SH-SY5Y (cell line): ENCODE results near the gene NTM.

Source experiments
- GATA2 ChIP-seq: IDR thresholded peaks from 2 replicates; pipeline ENCODE4 v1.6.1; 2011; ENCODE audit warnings: mild to moderate bottlenecking, low read depth, low read length
- GATA3 ChIP-seq: IDR thresholded peaks from 2 replicates; pipeline ENCODE4 v1.6.1; 2011; ENCODE audit warnings: low read depth, mild to moderate bottlenecking, low read length, moderate library complexity

The NTM gene

DNA sequence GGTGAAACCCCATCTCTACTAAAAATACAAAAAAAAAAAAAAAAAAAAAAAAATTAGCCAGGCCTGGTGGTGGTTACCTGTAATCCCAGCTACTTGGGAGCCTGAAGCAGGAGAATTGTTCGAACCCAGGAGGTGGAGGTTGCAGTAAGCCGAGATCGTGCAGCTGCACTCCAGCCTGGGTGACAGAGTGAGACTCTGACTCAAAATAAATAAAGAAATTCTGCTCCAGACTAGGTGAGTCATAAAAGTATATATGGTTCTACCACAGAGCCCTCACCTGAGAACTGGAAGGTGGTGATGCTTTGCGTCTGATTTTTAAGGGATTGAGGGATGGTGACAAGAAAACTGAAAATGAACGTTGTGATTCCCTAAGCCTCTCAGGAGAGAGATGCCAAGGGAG is 58.4 kb downstream of the NTM start:
- TF ChIP-seq GATA2 = no peak
- TF ChIP-seq GATA3 = no peak

DNA sequence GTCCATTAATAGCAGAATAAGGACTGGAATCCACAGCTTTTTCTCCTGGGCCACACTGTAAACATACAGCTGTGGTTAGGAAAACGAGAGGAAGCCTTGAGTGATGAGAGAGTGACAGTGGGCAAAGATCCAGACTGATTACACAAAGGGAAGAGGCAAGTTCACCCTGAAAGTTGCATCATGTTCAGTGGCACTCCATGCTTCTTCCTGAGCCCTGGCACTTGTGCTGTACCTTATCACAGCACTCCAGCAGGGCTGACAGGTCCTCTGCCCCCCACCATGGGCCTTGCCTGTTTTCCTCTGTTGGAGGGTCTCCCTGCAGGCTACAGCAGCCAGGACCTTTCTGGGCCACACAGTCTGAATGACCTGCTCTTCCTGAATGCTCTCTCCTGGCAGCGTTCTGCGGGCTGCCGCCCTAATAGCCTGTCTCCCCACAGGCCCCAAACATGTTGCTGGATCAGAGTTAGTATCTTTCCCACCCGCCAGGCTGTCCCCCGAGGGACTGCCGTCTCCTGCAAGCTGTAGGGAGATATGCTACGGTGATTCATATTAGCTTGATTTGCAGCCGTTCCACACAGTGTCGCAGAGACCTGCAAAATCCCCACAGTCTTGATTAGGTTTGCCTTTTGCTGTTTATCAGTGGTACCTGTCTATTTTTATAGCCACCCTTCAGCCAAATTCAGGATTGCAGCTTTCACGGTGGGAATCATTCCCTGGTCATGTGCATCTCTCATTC is 60.2 kb downstream of the NTM start:
- TF ChIP-seq GATA2 (peak; percentile 75), GATA3 (no peak)

DNA sequence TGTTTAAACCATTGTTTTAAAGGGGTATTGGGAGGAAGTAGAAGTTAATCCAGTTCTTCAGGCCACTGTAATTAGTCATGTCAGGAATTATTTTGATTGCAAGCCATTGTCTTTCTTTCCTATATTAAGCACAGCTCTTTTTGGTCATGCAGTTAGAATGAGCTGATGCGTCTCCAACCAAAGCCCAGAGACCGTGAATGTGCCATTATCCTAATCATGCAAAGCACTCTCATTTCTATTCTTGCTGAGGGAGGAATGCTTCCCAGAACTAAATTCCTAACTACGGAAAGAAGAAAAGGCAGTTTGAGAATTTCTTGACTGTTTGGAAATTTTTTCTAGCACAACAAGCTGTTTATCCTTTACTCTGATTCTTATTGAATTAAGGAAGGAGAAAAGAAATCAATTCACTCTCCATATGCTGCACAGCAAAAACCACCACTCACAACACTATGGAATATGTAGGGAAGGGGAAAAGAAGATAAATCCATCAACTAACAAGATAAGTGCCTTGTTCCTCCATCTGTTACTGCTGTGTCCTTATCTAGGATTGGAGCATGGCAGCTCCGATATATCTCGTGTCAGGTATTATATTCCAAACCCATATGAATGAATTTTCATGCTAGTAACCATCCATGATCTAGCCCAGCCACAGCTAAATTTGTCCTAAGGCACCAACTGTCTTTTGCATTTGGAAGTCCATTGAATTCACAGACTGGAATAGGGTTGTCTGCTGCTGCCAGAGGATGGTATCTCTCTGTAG is 70.8 kb downstream of the NTM start:
- peak; percentile 88 for TF ChIP-seq GATA3
- peak; percentile 90 for TF ChIP-seq GATA2

DNA sequence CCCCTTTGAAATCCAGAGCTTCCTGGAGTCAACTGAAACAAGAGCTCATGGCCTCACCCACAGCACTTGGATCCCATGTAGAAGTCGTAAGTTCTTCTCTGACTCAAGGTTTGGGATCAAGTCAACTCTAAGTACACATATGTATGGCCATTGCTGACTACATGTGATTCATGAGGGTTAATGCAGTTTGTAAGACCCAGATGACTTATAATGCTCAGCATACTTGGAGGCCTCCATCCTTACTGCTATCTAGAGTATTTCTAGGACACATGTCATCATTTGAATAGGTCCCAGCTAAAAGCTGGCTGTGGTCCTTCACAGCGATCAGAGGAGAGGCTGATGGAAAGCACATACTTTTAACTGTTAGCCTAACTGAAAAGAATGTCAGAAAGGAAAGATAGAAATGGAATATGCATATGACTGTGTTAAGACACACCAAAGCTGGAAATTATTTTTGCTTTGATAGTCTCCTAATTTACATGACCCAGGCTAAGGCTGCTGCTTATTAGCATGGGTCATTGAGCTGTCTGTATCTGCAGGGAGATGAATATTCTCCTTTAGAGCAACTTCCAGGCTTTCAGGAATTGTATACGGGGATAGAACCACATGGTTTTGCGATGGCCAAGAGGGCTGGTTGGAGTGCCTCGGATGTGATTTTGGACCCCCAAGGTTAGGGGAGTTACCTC is 76.3 kb downstream of the NTM start:
- no peak for TF ChIP-seq GATA2
- no peak for TF ChIP-seq GATA3

DNA sequence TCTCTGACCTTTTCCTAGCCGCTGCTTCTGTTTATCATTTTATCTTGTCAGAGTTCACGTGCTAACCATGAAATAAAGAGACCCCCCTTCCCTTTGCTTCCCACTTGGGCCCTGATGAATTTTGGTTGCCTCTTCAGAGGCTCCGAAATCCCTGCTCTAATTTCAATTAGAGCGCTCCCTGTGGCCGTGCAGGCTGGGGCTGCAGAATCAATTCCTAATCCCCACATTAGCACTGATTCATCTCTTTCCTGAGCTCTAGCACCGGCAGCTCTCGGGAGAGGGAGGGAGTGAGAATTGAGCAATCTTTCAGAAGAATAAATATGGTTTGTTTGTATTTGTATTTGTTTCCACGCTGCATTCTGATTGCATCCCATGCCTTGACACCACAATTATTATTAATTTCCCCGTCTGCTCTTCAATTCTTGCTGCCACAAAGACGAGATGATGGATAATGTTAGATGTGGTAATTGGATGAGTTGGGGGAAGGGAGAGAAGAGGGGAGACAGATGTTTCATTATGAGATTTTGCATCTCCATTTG is 76.9 kb downstream of the NTM start:
- no peak for TF ChIP-seq GATA2
- no peak for TF ChIP-seq GATA3

DNA sequence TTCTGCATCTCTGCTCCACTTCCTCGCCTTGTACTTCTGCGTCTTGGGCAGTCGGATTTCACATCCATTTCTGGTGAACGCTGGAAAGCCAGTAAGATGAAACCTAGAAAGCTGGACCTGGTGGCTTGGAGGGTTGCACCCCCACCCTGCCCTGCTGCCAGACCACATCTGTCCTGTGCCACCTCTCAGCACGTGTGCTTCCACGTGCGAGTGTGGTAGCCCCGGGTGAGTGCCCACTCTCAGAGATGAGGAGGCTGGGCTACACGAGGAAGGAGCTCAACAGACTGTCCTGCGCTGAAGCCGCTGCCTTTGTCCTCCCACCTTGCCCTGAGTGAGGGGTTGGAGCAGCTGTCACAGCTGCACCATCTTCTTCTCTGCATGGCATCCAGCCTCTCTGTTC is 77.5 kb downstream of the NTM start:
- no peak for TF ChIP-seq GATA2
- TF ChIP-seq GATA3 = no peak

DNA sequence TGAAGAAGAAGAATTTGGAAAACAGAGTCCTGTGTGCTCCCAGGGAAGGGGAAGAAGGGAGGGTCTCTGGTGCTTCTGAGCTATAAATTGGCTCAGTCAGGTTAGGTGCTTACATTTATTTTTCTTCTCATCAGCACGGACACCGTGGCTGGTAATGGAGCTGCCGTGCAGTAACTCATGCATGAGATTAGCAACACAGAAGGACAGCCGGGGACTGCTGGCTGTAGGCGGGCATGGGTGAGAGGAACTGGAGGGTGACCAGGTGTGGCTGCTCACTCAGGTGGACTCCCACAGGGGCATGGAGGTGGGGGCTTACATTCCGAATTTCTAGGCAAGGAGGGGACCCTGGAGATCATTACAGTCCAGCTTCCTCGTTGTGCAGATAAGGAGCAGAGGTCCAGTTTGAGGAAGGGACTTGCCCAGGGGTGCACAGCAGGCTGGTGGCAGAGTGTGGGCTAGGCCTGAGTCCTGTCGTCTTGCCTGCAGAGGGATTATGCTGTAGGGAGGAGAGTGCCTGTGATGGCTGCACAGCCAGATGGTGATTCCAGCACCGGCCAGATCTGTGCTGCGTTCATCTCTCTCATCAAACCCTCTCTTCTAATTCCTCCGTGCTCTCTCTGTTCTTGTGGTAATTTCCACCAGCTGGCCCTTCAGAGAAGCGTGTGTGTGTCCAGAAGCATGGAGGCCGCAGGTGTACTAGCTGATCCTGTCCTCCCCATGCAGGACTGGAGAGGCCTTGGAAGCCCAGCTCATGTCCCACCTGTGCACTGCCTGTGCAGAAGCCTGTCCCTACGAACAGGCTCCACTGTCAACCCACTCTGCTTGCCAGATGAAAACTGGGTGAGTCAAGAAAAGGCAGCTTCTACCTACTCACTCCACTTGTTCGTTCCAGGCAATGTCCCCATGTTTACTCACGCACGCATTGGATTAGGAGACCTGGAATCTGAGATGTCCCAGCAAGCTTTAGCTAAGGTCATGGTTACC is 78.9 kb downstream of the NTM start:
- TF ChIP-seq GATA3 = no peak
- no peak for TF ChIP-seq GATA2

DNA sequence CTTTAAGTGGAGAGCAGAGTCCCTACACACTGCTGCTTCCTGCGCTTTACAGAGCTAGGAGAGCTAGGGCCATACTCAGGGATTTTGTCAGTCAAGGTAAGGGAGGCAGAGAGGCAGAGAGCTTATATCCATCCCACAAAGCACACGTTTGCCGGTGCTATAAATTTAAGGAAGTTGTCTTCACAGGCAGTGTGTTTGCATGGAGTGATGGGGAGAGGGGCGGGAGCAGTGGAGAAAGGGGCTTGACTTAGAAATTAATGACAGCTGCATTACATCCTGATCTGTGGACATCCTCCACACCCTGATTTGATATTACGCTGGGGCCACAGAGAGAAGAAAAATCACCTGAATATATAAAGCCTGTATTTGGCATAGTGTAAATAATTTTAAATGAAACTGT is 84.1 kb downstream of the NTM start:
- TF ChIP-seq GATA3 = no peak
- no peak for TF ChIP-seq GATA2

DNA sequence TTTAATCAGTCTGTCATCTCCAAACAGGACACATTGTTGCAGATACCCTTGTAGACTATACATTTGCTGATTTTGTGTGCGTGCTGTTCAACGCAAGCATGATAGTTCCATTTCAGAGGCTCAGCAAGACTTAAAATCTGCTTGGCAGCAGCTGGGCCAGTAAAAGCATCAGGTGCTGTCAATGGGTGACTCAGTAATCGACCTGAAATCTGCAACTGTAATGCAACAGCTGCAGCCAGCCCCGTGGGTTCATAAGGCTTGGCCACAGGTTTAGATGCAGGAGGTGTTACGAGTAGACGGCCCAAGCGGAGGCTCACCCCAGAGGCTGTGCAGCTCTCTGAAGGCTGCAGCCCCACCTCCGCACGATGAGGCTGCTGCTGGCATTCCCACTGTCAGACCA is 84.6 kb downstream of the NTM start:
- TF ChIP-seq GATA2 = no peak
- no peak for TF ChIP-seq GATA3

DNA sequence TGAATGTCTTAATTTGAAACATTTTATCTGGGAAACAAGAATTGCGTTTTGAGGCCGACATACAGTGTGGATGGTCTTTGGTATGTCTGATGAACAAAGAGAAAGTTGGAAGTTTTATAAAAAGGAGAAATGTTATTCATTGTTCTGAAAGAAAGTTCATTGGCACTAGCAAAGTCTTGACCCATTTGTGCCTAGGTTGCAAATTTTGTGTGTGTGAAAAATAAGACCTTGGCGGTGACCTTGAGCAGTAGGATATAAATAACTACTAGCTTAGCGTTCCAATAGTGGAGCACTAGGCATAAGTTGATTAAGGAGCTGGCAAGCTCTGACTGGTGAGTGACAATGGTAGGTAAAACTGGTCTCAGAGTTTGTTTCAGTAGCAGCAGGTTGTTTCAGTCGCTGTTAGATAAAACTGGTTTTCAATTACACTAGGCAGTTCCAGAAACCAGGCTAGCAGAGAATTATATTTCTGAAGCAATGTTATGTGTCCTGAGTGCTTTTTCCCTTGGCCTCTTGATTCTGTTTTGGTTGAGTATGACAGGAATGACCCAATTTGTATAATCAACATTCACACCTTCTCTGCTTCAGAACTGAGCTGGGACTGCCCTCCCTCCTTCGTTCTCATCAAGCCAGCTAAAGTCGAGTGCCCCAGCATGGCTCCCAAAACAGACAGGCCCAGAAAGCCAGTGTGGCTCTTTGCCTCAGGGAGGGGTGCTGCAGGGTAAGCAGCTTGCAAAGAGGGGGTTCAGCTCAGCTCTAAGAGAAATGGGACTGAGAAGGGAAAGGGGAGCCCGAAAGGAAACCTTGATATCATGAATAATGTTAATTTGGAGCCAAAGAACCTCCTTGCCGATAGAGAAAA is 85.7 kb downstream of the NTM start:
- TF ChIP-seq GATA3 = no peak

DNA sequence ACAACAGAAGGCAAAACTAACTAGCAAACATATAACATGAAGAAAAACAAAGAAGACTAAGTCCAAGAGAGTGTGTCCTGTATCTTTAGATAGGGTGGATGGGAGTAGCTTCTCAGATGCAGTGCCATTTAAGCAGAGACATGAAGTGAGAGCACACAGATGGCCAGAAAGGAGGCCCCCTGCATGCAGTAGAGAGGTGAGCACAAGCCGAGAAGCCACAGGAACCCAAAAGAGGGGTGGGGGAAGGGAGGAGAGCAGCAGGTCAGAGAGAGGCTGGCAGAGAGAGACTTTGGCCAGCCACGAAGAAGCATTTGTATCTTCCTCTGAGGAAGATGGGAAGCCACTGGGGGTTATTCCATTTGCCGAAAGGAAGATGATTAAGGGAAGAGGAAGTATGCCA is 86.7 kb downstream of the NTM start:
- TF ChIP-seq GATA3 (no peak), GATA2 (no peak)

DNA sequence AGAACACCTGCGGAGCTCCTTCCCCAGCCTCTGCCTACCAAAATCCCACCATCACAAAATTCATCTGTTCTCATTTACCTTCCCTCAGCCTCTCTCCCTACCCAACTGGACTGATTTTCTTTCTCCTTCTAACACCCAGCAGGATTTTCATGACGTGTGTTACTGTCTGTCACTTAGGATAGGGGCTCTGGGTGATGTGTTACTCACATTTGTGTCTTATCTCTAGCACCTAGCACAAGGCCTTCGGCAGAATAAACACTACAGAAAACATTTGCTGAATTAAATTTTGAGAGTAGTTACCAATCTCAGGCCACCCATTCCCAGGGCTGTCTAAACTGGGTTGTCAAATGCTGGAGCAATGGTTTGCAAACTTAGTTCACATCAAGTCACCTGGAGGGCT is 88.0 kb downstream of the NTM start:
- TF ChIP-seq GATA2 = no peak
- TF ChIP-seq GATA3 = no peak

DNA sequence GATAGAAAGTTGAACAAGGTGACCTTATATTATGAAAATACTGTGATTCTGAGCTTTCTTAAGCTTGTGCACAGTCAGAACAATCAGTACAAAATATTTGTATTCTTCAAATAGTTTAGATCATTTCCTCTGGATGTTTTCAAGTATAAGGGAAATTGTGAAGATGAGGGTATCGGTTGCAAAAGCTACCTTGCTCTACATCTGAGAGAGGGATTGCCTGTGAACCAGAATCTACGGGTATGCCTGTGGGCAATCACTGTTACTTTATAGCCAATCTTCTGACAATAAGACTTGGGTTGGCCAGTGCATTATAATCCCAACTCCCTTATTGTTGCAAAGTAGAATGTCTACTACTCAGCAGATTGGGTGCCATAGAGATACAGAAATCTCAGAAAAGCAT is 90.5 kb downstream of the NTM start:
- TF ChIP-seq GATA2 (no peak), GATA3 (no peak)

DNA sequence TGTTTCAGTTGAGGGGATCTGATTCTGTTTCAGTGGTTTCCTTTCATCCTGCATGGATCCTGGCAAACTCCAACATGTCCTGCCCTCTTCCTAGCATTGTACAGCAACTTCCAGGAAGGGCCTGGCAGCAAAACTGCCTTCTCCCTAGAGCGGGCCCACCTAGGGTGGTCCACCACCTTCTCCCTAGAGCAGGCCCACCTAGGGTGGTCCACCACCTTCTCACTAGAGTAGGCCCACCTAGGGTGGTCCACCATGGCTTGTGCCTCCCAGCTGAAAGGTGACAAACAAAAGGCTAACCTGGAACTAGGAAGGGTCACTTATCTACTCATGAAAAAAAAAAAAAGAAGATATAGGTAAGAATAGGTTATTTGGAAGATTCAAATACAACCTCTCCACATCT is 92.2 kb downstream of the NTM start:
- no peak for TF ChIP-seq GATA2
- no peak for TF ChIP-seq GATA3
